Neural progenitor cell (in vitro differentiated cells): ENCODE data around the gene RBM26.

ENCODE experiments used
- EZH2 ChIP-seq: fragments of 200-600 bp; sonication (generic); IDR thresholded peaks from 2 replicates; pipeline ENCODE4 v1.6.1; 2017; ENCODE audit warnings: antibody characterized with exemption, mild to moderate bottlenecking, moderate library complexity
- TF ChIP-seq, protein P1 (sequence below): fragments of 200-600 bp; sonication (generic); IDR thresholded peaks from 2 replicates; pipeline ENCODE4 v1.5.1; 2017; ENCODE audit warnings: antibody characterized with exemption, mild to moderate bottlenecking

DNA sequence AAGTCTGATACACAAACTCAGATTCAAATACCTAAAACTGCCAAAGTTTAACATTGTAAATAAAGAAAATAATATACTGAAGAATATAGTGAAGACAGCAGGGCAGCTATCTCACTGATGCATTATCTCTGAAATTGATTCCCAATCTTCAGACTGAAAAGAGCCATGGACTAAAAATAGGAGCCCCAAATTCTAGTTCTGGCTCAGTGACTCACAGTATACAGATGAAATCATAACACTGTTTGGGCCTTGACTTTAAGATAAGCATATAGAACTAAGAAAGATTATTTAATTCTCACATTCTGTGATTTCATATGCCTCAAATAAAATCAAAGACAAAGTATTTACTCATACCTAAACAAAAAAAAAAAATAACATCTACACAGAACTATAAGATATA is 53.9 kb downstream of the RBM26 start:
- TF ChIP-seq, protein P1, sequence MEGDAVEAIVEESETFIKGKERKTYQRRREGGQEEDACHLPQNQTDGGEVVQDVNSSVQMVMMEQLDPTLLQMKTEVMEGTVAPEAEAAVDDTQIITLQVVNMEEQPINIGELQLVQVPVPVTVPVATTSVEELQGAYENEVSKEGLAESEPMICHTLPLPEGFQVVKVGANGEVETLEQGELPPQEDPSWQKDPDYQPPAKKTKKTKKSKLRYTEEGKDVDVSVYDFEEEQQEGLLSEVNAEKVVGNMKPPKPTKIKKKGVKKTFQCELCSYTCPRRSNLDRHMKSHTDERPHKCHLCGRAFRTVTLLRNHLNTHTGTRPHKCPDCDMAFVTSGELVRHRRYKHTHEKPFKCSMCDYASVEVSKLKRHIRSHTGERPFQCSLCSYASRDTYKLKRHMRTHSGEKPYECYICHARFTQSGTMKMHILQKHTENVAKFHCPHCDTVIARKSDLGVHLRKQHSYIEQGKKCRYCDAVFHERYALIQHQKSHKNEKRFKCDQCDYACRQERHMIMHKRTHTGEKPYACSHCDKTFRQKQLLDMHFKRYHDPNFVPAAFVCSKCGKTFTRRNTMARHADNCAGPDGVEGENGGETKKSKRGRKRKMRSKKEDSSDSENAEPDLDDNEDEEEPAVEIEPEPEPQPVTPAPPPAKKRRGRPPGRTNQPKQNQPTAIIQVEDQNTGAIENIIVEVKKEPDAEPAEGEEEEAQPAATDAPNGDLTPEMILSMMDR = no peak
- TF ChIP-seq EZH2 = no peak
